ENCODE measurements around the gene NRIP1. TPM values are rescaled to one million over a fixed set of nuclear protein-coding genes. Genes with fewer than 3 reads are reported as not detected.
"Not testable (repeated sequence)": the region's sequence is repeated elsewhere in the genome, so short reads cannot be mapped to it uniquely, and the experiment has no call there.

NRIP1 gene
- total RNA-seq, 1 donor from 2014 or later, result 54.1 TPM

- DNase-seq (ENCODE audit: extremely low read depth, low read depth, low spot score), result no peak
These were observed 25.0 kb downstream of the NRIP1 start for GRCh38 chr21:15039607-15040299.

GRCh38 chr21:15037900-15038293 is 26.9 kb downstream of the NRIP1 start:
- no peak for DNase-seq (ENCODE audit: extremely low read depth, low read depth, low spot score)

DNA sequence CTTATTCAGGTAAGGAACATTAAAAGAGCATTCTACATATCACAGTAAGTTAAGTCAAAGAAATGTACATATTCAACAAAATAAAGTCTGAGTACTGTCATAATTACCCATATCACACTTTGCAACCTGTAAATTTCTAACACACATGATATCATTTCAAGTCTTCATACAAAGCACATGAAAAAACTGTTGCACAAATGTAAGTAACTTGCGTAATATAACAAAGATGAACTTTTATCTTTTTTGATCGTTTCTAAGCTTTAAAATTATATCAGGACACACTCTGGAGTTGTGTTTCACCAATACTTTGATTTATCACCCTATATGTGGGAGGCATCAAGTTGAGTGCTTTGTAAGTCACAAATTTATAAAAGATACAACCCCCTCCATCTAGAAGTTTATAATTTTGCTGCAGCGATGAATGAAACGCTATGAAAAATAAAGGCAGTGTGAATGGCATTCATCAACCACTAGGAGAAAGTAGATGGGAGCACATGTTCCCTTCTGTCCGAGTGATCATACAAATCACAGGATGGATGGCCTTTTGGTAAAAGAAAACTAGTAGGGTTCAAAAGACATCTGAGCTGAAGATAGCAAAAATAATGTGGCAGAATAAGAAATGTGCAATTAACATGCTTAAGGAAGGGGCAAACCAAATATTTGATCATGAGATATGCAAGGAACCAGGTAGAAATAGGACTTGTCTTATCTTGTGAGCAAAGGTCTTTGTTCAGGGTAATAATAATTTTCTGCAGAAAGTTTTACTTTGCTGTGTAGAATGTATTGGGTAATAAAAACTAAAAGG is 27.5 kb downstream of the NRIP1 start:
- DNase-seq (ENCODE audit: extremely low read depth, low read depth, low spot score), result no peak

DNA sequence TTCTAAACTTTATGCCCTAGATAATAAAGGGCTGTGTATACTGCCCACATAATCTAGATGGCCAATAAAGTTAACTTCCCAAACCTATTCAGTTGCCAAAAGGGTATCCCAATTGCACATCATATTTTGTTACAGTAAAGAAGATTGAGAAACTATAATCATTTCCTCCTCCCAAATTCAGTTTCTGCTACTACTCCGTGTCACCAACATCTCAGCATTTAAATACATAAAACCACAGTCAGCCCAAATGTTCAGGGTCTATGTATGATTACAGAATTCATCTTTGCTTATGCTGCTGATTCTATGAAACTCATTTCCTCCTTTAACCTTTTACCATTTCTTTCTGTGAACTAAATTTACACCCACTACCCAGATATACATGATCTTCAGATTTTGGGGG is 28.6 kb downstream of the NRIP1 start:
- DNase-seq (ENCODE audit: extremely low read depth, low read depth, low spot score), result no peak

DNA sequence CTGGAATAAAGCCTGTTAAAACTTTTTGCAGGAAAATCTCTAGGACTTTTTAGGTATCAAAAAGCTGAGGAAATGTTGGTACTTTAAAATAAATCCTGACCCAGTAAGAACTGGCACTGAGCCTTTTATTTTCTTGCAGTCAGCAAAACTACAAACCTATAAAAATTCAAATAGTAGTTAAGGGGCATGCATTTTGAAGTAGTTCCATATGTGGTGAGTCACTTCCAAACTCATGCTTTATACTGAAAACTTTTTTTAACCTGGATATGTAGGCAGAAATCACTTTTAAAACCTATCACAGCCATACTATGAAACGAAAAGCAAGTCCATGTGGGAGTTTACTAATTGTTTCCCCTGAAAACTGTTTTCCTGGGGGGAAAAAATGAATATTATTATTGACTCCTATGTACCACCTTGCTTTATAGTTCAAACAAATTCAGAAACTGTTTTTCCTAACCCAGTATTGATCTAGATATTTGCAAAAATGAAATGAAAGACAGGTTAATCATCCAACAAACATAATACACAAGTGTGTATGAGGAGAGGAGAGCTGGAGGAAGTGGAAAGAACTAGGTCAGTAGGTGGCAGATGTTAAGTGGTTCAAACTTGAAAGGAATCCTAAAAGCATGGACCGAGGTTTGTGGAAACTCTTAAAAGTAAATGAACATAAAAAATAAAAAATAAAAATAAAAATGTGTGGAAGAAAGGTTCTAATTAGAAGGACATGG is 30.5 kb downstream of the NRIP1 start:
- no peak for DNase-seq (ENCODE audit: extremely low read depth, low read depth, low spot score)

DNA sequence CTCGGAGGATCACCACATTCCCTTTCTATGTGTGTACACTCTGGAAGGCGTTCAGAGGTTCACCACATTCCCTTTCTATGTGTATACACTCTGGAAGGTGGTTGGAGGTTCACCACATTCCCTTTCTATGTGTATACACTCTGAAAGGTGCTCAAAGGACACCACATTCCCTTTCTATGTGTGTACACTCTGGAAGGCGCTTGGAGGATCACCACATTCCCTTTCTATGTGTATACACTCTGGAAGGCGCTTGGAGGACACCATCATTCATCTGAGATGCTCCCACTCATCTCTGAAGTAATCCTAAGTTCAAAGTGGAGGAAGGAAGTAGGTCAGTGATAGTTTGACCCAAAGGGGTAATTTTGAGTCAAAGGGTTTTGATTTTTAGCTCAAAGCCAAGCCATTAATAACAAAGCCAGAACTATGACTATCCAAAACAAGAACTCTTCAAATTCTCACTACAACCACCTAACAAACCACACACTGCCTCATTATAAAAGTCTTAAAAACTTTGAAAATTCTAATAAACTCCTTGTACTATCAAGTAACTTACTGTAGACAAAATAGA is 32.9 kb downstream of the NRIP1 start:
- no peak for DNase-seq (ENCODE audit: extremely low read depth, low read depth, low spot score)

DNA sequence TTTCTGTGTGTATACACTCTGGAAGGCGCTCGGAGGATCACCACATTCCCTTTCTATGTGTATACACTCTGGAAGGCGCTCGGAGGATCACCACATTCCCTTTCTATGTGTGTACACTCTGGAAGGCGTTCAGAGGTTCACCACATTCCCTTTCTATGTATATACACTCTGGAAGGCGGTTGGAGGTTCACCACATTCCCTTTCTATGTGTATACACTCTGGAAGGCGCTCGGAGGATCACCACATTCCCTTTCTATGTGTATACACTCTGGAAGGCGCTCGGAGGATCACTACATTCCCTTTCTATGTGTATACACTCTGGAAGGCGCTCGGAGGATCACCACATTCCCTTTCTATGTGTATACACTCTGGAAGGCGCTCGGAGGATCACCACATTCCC is 33.4 kb downstream of the NRIP1 start:
- DNase-seq (ENCODE audit: extremely low read depth, low read depth, low spot score), result not testable (repeated sequence)

DNA sequence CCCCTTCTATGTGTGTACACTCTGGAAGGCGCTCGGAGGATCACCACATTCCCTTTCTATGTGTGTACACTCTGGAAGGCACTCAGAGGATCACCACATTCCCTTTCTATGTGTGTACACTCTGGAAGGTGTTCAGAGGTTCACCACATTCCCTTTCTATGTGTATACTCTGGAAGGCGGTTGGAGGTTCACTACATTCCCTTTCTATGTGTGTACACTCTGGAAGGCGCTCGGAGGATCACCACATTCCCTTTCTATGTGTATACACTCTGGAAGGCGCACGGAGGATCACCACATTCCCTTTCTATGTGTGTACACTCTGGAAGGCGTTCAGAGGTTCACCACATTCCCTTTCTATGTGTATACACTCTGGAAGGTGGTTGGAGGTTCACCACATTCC is 33.9 kb downstream of the NRIP1 start:
- DNase-seq (ENCODE audit: extremely low read depth, low read depth, low spot score), result not testable (repeated sequence)

GRCh38 chr21:15029077-15029476 is 35.7 kb downstream of the NRIP1 start:
- DNase-seq (ENCODE audit: extremely low read depth, low read depth, low spot score), result no peak

GRCh38 chr21:15028186-15028585 is 36.6 kb downstream of the NRIP1 start:
- no peak for DNase-seq (ENCODE audit: extremely low read depth, low read depth, low spot score)

- no peak for DNase-seq (ENCODE audit: extremely low read depth, low read depth, low spot score)
These were observed 37.7 kb downstream of the NRIP1 start for GRCh38 chr21:15027056-15027455.

DNA sequence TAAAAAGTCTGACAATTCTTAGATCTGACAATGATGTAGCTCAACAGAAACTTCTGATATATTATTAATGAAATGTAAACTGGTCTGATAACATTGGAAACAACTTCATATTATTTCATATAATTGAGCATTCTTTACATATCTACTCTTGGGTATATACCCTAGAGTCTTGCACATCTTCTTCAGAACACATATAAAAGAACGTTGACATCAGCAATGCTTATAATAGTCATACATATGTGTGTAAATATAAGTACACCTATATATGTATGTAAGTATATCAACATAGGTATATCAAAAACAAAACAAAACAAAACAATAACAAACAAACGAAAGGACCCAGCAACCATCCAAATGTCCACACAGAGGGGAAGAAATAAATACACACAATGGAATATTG is 38.4 kb downstream of the NRIP1 start:
- DNase-seq (ENCODE audit: extremely low read depth, low read depth, low spot score), result no peak

DNA sequence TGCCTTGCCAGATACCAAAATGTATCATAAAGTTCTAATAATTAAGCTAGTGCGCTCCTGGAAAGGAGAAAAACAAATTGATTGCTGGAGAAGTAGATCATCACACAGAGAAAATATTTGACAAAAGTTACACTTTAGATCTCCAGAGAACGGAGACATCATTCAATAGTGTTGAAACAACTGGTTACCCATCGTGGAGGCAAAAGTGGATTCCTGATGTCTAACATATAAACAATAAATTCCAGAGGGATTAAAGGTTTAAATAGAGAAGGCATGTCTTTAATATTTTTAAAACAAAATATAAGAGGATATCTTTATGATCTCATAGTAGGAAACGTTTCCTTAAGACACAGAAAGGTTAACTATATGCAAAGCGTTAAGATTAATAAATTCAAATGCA is 41.0 kb downstream of the NRIP1 start:
- no peak for DNase-seq (ENCODE audit: extremely low read depth, low read depth, low spot score)

- no peak for DNase-seq (ENCODE audit: extremely low read depth, low read depth, low spot score)
These were observed 42.1 kb downstream of the NRIP1 start for GRCh38 chr21:15022608-15023261.

DNA sequence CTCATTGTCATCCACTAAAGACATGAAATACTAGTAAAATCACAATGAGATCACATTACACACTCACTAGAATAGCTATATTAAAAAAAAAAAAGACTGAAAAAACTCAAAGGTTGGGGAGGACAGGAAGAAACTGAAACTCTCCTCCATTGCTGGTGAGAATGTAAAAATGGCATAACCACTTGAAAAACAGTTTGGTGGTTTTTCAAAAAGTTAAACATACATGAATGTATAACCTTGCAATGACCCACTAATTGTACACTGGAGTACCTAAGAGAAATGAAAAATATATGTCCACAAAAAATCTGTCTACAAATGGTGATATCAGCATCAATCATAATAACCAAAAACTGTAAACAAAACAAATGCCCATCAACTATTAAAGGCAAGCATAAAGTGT is 44.0 kb downstream of the NRIP1 start:
- no peak for DNase-seq (ENCODE audit: extremely low read depth, low read depth, low spot score)

DNA sequence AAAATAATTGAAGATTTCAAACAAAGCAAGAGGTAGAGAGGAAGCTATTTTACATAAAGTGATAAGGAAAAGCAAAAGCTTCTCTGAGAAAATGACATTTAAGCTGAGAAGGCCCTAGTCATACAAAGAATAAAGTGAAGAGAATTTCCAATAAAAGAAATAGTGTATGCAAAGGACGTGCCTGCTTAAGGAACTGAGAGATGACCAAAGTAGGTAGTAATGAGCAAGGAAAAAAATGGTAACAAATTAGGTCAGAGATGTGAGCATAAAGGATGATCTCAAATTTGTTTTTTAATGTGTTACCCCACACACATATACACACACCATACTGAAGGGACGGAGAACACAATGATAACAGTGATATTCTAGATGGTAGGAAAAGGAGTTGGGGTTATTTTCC is 46.4 kb downstream of the NRIP1 start:
- DNase-seq (ENCODE audit: extremely low read depth, low read depth, low spot score), result no peak

DNA sequence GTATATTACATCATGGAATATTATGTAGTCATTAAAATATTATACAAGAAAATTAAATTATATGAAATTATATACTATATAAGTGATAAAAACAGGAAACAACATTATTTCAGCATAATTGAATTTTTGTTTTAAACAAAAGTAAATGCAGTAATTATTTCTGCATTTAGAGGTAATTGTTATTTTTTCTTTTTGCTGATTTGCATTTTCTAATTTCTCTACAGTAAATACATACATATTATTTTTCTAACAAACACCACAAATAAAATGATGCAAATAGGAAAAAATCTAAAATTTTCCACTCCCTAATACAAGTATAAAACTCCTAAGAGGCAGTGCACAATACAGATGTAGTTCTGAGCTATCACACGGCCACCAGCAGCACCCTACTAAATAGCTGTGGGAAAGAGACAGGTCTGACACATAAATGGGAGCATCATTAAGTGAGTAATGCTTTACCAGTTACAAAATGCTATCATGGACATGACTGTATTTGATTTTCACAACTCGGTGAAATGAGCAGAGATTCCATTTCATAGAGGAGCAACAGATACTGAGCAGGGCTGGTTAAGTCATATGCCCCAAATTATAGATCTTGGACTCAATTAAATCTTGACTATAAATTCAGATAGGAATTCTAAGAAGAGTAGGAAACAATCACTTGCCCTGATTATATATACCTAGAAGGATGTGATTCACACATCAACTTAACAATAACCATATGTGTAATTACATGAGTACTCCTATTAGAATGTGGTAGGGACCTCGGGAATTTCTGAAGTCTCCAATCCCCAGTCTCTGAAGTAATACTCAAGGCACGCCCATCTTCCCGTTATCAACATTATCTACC is 49.0 kb downstream of the NRIP1 start:
- no peak for DNase-seq (ENCODE audit: extremely low read depth, low read depth, low spot score)

GRCh38 chr21:15014221-15014620 is 50.6 kb downstream of the NRIP1 start:
- no peak for DNase-seq (ENCODE audit: extremely low read depth, low read depth, low spot score)

DNA sequence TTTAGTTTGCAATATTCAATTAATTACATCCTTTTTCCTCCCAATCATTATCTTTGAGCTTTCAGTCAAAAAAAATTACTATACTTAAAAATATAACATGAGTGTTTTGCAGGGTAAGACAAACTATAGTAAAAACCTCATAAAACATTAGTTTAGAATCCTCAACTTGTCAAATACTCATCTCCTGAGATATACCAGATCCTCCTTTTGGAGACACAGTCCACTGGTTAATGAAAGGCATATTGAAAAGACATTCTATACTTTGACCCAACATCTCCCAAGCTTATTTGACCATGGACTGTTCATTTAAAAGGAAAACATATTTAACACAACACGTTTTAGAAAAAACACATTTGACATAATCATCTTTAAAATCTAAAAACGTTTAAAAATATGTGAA is 52.8 kb downstream of the NRIP1 start:
- DNase-seq (ENCODE audit: extremely low read depth, low read depth, low spot score), result no peak

- DNase-seq (ENCODE audit: extremely low read depth, low read depth, low spot score), result no peak
These were observed 54.2 kb downstream of the NRIP1 start for GRCh38 chr21:15010645-15011044.

Data from glomerular endothelial cell (primary cell).